ENCODE data around the gene RPL10.

DNA sequence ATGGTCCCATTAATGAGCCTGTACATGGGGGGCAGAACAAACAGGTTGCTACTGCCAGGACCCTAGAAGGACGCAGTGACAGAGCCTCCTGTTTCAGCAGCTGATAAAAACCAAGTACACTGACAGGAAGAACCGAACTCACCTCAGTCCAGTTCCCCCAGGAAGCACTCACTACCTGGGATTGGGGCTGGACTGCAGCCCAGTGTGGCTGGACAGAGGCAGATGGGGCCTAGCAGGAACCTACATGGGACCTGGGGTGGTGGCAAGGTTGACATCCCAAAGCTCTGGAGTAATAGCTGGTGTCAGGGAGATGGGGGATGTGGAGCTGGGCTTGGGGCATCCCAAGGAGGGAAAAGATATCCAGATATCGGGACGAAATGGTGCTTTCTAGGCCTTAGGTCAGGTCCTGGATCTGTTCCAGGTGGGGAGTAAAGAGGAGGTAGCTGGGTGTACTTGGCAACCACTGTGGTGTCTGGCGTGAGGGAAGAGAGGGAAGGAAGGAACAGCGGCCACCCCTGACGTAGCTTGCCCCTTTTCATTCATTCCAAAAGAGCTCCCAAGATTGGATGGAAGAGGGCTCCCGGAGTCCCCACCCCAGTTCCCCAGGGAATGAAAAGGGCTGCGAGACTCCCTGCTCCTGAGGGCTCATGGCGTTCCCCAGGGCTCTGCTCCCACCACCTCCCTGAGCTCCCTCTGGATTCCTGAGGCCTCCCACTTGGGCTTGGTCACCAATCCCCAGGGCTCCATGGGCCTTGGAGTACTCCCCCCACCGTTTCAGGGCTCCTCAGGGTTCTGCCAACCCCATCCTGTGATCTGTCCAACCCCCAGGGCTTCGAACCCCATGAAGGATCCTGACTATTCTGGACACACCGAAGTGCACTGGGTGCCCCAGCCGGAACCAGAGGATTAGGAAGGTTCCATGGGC is 14.6 kb upstream of the RPL10 start:
- TF ChIP-seq, protein P1, sequence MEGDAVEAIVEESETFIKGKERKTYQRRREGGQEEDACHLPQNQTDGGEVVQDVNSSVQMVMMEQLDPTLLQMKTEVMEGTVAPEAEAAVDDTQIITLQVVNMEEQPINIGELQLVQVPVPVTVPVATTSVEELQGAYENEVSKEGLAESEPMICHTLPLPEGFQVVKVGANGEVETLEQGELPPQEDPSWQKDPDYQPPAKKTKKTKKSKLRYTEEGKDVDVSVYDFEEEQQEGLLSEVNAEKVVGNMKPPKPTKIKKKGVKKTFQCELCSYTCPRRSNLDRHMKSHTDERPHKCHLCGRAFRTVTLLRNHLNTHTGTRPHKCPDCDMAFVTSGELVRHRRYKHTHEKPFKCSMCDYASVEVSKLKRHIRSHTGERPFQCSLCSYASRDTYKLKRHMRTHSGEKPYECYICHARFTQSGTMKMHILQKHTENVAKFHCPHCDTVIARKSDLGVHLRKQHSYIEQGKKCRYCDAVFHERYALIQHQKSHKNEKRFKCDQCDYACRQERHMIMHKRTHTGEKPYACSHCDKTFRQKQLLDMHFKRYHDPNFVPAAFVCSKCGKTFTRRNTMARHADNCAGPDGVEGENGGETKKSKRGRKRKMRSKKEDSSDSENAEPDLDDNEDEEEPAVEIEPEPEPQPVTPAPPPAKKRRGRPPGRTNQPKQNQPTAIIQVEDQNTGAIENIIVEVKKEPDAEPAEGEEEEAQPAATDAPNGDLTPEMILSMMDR (IDR thresholded peaks at IDR 0.05): no peak
- TF ChIP-seq POLR2A (IDR thresholded peaks at IDR 0.05): no peak

Data from right lobe of liver (tissue), 4 donors.